Stimulated activated CD8-positive, alpha-beta memory T cell treated with anti-CD3 and anti-CD28 coated beads, Interleukin-4, amount 100 ng/mL, for 48 hours (primary cell): ENCODE results near the gene FAM117A.

Experiments
- DNase-seq: peaks from one replicate; pipeline ENCODE4 v3.0.0-alpha.2; 2020

Gene FAM117A

DNA sequence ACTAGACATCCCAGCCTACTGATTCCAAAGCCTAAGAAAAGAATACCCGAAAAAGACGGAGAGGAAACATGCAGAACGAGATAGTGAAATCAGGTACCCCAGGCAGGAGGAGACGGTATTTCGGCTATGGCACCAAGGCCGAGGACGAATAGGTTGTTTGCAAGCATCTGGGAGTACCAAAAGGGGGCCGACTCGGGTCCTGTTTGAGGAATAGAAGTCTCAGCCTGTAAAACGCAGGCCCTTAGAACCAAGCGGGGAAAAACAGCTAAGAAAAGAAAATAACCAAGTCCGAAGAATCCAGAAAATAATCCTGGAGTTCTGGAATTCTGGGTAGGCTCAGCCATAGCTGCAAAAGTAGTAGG, 56.7 kb downstream of the FAM117A start:
- peak; percentile 36 for DNase-seq

- no peak for DNase-seq
Measured at GRCh38 chr17:49705254-49705653, 58.7 kb downstream of the FAM117A start.

GRCh38 chr17:49703557-49704277, 60.2 kb downstream of the FAM117A start:
- no peak for DNase-seq

- no peak for DNase-seq
Measured at GRCh38 chr17:49700960-49701359, 63.0 kb downstream of the FAM117A start.

GRCh38 chr17:49699966-49700575, 63.9 kb downstream of the FAM117A start:
- DNase-seq = no peak

- DNase-seq = no peak
Measured at GRCh38 chr17:49698005-49698404, 65.9 kb downstream of the FAM117A start.

GRCh38 chr17:49696233-49696761, 67.6 kb downstream of the FAM117A start:
- DNase-seq = peak; percentile 82

DNA sequence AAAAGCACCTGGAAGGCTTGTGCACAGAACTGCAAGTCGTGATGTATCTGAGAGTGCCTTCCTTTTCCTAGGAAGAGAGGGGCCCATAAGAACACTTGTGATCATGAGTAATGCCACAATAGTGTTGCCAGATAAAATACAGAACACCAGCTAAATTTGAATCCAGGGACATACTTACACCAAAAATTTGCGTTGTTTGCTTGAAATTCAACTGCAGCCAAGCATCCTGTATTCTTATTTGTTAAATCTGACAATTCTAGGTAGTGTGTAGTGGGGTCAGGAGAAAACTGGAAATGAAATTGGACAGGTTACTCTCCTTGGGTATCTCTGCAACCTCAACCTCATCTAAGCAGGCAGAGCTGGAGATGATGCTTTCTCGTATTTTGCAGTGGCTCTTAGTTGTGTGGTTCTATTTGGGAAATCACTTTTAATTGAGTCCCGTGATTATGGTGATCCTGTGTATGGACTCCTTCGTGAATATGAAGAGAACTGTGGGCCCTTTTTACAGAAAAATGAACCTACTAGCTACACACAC, 68.2 kb downstream of the FAM117A start:
- no peak for DNase-seq

- DNase-seq = peak; percentile 91
Measured at GRCh38 chr17:49694847-49695697, 68.9 kb downstream of the FAM117A start.

- DNase-seq = no peak
Measured at GRCh38 chr17:49692751-49693150, 71.2 kb downstream of the FAM117A start.

DNA sequence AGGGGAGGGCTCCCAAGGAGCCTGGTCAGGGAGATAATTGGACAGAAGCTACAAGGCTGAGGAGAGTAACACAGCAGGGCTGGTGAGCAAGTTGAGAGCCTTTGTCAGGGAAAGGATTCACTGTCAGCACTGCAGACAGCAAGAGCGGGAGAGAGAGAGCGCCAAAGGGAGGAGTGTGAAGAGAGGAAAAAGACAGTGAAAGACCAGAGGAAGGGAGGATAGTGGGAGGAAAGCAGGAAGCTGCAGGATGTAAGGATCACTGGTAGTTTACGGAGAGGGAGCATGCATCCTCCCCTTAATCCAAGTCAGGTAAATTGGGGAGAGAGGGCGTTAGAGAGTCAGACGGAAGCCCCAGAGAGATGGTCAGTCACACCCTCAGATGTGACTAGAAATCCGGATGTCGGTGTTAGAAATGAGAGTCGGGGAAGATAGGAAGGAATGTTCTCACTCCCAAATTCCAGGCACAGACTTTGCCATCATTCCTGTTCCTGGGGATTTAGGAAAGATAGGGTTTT, 72.2 kb downstream of the FAM117A start:
- no peak for DNase-seq

DNA sequence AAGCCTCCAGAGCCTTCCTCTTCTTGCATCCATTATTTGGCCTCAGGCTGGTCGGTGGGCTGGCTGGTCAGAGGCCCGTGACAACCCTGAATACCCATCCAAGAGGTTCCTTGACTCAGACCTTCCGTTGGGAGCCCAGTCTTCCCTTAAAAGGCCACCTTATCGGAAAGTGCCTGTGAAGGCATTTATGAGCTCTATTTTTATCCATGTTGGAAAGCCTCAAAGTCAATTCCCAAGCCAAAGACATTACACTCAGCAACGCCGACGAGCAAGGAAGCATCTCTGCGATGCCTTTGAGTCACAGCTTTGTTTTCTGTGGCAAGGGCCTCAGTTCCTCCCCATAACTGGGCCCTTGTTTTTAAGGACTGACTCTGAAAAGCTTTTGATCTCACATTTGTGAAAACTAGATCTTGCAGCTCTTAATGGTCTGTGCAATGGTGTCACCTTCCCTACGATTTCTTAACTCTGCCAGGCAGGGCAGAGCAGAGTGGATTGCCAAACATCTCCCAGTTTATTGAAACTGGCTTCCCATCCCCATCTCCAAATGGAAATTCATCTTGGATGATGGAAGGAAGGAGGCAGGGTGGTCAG, 72.8 kb downstream of the FAM117A start:
- DNase-seq = no peak

- DNase-seq = no peak
Measured at GRCh38 chr17:49690256-49690655, 73.7 kb downstream of the FAM117A start.

- no peak for DNase-seq
Measured at GRCh38 chr17:49688848-49689247, 75.1 kb downstream of the FAM117A start.

DNA sequence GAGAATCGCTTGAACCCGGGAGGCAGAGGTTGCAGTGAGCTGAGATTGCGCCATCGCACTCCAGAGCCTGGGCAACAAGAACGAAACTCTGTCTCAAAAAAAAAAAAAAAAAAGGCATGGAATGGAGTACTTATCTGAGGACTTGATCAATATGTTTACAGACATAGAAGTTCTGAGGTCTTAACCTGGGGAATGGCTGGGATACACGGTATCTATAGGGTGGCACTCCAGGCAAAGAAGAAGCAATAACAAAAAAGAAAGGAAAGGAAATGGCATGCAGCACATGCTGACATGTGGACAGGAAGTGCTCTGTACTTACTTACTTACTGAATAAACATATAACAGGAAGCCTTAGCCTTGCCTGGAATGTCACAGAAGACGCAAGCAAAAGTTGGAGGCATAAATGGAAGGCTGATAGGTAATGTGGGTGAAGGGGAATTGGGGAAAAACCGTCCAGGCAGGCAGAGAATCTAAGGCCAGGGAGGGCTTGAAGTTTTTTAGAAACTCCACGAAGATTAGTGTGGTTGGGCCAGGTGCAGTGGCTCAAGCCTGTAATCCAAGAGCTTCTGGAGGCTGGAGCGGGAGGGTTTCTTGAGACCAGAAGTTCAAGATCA, 75.9 kb downstream of the FAM117A start:
- no peak for DNase-seq

GRCh38 chr17:49681106-49681979, 82.6 kb downstream of the FAM117A start:
- DNase-seq = no peak

DNA sequence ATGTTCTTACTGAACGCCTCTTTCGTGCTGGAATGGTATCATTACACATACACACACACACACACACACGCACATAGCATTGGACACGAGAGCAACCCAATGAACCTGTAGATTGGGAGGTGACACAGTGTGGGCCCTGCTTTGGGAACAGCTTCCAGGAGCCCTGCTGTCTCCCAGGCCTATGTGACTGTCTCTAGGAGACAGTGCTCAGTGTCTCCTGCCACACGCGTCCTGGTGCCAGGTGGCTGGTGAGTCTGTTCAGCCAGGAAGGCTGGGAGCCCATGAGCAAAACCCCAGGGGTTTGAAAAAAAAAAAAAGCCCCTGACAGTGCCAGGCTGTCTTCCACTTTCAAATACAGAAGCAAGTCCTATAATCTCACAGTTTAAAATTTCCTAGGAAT, 83.6 kb downstream of the FAM117A start:
- no peak for DNase-seq

DNA sequence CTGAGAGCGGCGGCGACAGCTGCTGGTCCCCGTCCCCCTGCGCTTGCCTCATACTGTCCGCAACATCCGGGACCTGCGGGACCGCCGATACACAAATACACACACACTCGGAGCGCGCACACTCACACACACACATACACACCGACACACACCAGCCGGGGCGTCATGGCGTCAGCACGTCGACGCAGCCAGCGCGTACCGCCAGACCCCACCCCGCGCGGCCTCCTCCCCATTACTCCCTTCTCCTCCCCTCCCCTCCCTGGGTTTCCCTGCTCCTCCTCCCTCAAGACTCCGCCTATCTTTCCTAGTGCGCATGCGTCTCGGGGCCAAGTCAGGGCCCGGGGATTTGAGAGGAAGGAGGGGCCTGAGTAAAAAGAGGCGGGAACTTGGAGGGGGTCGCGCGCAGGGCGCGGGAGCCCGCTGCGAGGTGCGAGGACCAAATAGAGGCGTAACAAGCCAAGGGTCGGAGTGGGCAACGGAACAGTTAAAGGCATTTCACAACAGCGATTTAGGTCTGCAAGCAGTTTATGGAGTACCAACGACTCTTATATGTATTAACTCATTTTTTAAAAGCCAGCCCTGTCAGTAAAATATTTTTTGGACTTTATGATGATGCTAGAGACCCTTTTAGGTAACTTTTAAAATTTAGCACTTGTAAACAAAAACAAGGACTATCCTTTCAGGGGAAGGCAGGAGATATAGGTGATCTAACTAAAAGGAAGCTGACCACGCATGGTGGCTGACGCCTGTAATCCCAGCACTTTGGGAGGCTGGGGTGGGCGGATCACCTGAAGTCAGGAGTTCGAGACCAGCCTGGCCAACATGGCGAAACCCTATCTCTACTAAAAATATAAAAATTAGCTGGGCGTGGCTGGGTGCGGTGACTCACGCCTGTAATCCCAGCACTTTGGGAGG, 85.7 kb downstream of the FAM117A start, which contains the start of gene SPOP:
TSS of gene SPOP (minus strand) at position 165 of the 915 bp plus-strand sequence. CDS start 55,287 bp downstream, outside the sequence.
- peak; percentile 99 for DNase-seq

DNA sequence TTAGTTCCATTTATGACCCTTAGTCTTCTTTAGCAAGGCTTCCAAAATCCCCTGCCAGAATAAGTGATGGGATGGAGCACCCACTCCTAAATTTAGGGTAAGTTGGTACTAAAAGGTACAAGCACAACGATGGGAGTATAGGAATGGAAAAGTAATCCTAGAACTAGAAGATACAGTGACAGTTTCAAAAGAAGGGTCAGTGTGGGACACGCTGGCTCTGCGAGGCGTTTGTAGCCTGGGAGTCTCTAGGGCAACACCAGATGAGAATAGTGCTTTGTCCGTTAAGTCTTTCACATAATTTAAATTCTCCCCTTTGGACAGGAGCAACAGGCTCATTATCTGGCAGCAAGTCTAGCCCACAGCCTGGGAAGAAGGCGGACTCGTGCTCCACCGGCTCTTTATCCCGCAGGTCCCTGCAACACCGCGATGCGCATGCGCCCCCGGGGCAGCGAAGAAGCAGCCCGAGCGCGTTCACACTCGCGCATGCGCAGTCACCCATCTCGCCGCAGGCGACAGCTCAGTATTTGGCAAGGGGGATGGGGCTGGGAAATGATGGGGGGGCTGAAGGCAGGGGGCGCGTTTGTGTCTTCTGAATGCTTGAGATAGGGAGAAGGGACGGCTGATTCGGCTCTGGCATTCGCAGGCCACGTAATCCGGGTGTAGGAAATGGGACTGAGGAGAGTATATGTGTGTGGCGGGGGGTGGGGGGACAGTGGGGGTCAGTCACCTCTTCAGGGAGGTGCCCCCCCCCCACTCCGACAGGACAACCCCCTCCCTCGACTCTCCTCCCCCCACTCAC, 86.6 kb downstream of the FAM117A start:
- peak; percentile 97 for DNase-seq
